Measurements from ENCODE around the gene MRPS18C.

DNA sequence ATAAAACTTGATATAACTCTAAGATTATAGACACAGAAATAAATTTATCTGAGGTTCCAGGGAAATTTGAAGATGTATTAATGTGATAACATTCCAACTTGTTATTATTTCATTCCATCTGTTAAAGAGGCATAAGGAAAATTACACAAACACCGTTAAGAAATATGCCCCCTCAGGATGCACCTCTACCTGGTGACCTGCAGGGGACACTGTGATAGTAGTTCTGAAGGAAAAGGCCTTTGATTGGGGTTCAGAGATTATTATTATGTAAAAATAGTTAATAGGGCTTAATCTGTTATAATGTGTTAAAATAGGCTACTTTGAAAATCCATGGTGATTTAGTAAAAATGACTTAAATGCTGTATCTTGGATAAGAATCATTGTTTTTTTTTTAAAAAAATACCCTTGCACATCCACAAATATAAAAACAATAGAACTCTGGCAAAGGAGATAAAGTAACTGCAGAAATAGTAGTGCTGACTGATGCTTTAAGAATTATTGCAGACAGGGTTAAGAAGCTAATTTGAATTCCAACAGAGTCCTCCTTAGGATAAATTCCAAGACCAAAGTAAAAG lies 35.1 kb downstream of the MRPS18C start:
- no peak for TF ChIP-seq POLR2A (IDR thresholded peaks at IDR 0.05; ENCODE audit: low read depth, low read length)
- no peak for TF ChIP-seq TAF1 (IDR thresholded peaks at IDR 0.05; ENCODE audit: low read depth, low read length)

Measured in GM12891 (cell line).